GM20431 (cell line): ENCODE results near the gene PLSCR4.

Experiments used
- in situ Hi-C: fragments of 300-500 bp; cut with MseI, MboI; formaldehyde crosslinking; loops from one replicate; pipeline ENCODE4 v1.15.0; 2020; ENCODE audit warnings: low sequenced_read_pairs; ENCODE audit not compliant: unreplicated experiment

The PLSCR4 gene

GRCh38 chr3:146145642-146146041 is 105.3 kb downstream of the PLSCR4 start:
- in situ Hi-C loops, result no loop called here

DNA sequence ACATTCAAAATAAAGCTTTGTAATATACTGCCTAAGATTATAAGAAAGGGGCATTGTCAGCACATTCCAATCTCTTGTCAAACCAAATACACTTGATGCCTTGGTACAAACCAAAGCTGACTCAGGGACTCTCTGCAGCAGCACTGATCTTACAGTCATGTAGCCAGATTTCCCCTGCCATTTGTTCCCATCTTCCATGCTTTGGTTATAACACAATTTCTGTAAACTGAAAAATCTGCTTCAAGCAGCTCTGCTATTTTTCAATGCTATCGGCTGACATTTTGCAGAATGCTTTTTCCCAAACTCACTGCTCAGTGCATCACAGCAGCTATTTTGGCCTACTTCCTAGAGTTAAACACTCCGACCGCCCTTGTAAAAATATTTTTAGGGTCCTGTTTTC is 108.1 kb downstream of the PLSCR4 start:
- in situ Hi-C loops, result no loop called here
